Activated CD4-positive, alpha-beta T cell treated with anti-CD3 and anti-CD28 coated beads for 36 hours (primary cell): ENCODE results near the gene KRTAP12-4. TPM values are rescaled to one million over a fixed set of nuclear protein-coding genes. Genes with fewer than 3 reads are reported as not detected.
"Not testable (repeated sequence)": the region's sequence is repeated elsewhere in the genome, so short reads cannot be mapped to it uniquely, and the experiment has no call there.

Experiments used
- ATAC-seq: fragments of 200-7000 bp; cut with Tn5 transposase; one replicate; pipeline ENCODE4 v1.10.0; 2021; ENCODE audit warnings: mild to moderate bottlenecking, moderate library complexity
- CTCF ChIA-PET: fragments of 350-600 bp; sonication (Branson Sonifier 250); formaldehyde crosslinking; loops from one replicate; lab custom pipeline; 2021; ENCODE audit warnings: antibody characterized with exemption; lab: Charles Lee
- POLR2A ChIA-PET: fragments of 350-600 bp; sonication (Branson Sonifier 250); formaldehyde crosslinking; loops from one replicate; lab custom pipeline; 2021; ENCODE audit warnings: antibody characterized with exemption, inconsistent platforms; lab: Charles Lee
- DNase-seq: peaks from one replicate; pipeline ENCODE4 v3.0.0-alpha.2; 2020
- H3K27ac Mint-ChIP-seq: one replicate; pipeline ENCODE4 v1.8.0; 2021; ENCODE audit warnings: mixed read lengths
- H3K27me3 Mint-ChIP-seq: one replicate; pipeline ENCODE4 v1.8.0; 2021; ENCODE audit warnings: mixed read lengths
- H3K36me3 Mint-ChIP-seq: one replicate; pipeline ENCODE4 v1.8.0; 2021; ENCODE audit warnings: low read depth, mixed read lengths
- H3K4me1 Mint-ChIP-seq: one replicate; pipeline ENCODE4 v1.8.0; 2021; ENCODE audit warnings: mixed read lengths
- H3K4me3 Mint-ChIP-seq: one replicate; pipeline ENCODE4 v1.8.0; 2021; ENCODE audit warnings: mild to moderate bottlenecking, moderate library complexity, mixed read lengths
- H3K9me3 Mint-ChIP-seq: one replicate; pipeline ENCODE4 v1.8.0; 2021; ENCODE audit warnings: low read depth, mixed read lengths
- intact Hi-C, 2 experiments: fragments of 100-400 bp; cut with DNase I in 1 of 2; cut with micrococcal nuclease in 1 of 2; formaldehyde crosslinking; loops; one replicate each; pipeline versions ENCODE4 v1.14.2 to v1.15.1; 2022 to 2024; cut with DNase I, micrococcal nuclease
- total RNA-seq, 2 experiments: library from RNA; stranded (reverse); gene quantifications; one replicate each; pipeline ENCODE4 v1.2.3, GENCODE V29; 2021

Gene KRTAP12-4
- total RNA-seq, 2 experiments from 2014 or later: not detected

GRCh38 chr21:44650265-44650972, 4.0 kb downstream of the KRTAP12-4 start:
- Mint-ChIP-seq H3K27me3 (no peaks in the 10 kb centered on the region), H3K4me1 (peaks cover 16% of the 10 kb centered on the region), H3K4me3 (no peak overlapping the region), H3K27ac (no peak overlapping the region), H3K36me3 (peaks cover 2% of the 10 kb centered on the region), H3K9me3 (peaks cover 2% of the 10 kb centered on the region)
- DNase-seq (no peak), ATAC-seq (no peak)
- ChIA-PET POLR2A (no interaction called here), CTCF (no interaction called here)
- intact Hi-C loops: loop anchor here in 1 of 2 experiments (5.0 kb wide), 1 partner anchor 33 kb away; no protein-coding TSS in a partner anchor

DNA sequence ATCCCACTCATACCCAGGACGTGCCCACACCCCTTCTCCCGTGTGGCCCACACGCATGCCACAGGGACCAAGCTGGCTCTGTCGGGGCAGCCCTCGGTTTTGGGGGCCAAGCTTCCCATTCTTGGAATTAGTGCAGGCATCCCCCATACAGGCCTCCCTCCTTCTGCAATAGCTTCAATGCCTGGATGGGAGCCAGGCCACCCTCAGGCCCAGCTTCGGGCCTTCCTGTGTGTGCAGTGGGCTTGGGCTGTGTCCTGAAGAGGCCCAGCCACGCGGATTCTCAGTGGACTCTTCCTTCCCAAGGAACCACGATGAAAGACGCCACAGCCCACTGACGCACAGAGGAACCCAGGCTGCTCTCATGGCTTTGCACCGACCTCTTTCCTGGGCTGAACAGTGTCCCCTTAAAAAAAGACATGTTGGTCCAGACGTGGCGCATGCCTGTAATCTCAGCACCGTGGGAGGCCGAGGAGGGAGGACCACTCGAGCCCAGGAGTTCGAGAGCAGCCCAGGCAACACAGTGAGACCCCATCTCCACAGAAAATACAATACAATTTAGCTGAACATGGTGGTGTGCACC, 4.8 kb downstream of the KRTAP12-4 start:
- peaks cover 7% of the 10 kb centered on the region for H3K36me3 Mint-ChIP-seq
- no peaks in the 10 kb centered on the region for H3K27me3 Mint-ChIP-seq
- no peak for ATAC-seq
- no peak for DNase-seq
- H3K4me3 Mint-ChIP-seq: no peak overlapping the region
- ChIA-PET CTCF (interaction anchor here (0.6 kb wide), 1 partner anchor 15 kb away, joined by 4 read pairs; no protein-coding TSS in a partner anchor), POLR2A (no interaction called here)
- peaks cover 7% of the 10 kb centered on the region for H3K9me3 Mint-ChIP-seq
- no peak overlapping the region for H3K27ac Mint-ChIP-seq
- intact Hi-C loops: loop anchor here in 1 of 2 experiments (5.0 kb wide), 1 partner anchor 32 kb away; no protein-coding TSS in a partner anchor
- peaks cover 11% of the 10 kb centered on the region for H3K4me1 Mint-ChIP-seq

DNA sequence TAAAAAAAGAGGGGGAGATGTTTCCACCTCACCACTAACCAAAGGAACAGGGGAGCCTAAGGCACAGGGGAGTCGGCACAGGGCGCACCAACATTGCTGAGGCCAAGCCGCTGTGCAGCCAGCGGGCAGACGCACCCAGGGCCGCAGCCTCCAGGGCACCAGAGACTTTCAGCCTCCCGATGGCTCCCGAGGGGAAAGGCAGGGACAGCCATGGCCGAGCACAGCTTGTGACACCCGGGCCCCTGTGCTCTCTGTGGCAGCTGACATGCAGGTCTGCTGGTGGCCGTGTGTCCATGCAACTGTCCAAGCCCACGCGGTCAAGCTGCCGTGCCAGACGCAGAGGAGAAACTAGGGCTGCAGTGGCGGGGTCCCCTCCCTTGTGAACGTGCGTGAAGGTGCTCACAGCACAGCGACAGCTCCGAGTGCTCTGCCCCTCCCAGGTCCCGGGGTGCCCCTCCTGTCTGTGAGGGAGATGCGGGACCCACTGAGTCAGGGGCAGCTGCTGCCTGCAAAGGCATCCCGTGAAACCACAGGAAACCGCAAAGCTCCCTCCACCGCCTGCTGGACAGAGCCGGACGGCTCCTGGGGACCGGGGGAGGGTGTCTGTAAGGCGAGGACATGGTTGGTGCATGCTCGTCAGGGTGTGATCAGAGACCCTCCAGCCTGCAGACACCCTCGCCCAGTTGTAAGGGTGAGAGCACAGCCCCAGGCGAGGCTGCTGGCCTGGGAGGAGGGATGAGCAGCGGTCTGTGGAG, 5.7 kb downstream of the KRTAP12-4 start:
- peaks cover 14% of the 10 kb centered on the region for H3K9me3 Mint-ChIP-seq
- POLR2A ChIA-PET: no interaction called here
- no peak overlapping the region for H3K4me3 Mint-ChIP-seq
- no peaks in the 10 kb centered on the region for H3K27me3 Mint-ChIP-seq
- peaks cover 3% of the 10 kb centered on the region for H3K4me1 Mint-ChIP-seq
- ATAC-seq: no peak
- H3K36me3 Mint-ChIP-seq: peaks cover 12% of the 10 kb centered on the region
- intact Hi-C loops: no loop called here
- CTCF ChIA-PET: interaction anchor here (0.6 kb wide), 1 partner anchor 15 kb away, joined by 4 read pairs; no protein-coding TSS in a partner anchor
- DNase-seq: no peak
- no peak overlapping the region for H3K27ac Mint-ChIP-seq

- intact Hi-C loops: no loop called here
- ChIA-PET CTCF (no interaction called here), POLR2A (no interaction called here)
- Mint-ChIP-seq H3K36me3 (peaks cover 12% of the 10 kb centered on the region), H3K4me3 (no peak overlapping the region), H3K4me1 (no peaks in the 10 kb centered on the region), H3K9me3 (peaks cover 23% of the 10 kb centered on the region), H3K27ac (no peak overlapping the region), H3K27me3 (no peaks in the 10 kb centered on the region)
- ATAC-seq (no peak), DNase-seq (no peak)
Observed at GRCh38 chr21:44647222-44647552, 7.3 kb downstream of the KRTAP12-4 start.

DNA sequence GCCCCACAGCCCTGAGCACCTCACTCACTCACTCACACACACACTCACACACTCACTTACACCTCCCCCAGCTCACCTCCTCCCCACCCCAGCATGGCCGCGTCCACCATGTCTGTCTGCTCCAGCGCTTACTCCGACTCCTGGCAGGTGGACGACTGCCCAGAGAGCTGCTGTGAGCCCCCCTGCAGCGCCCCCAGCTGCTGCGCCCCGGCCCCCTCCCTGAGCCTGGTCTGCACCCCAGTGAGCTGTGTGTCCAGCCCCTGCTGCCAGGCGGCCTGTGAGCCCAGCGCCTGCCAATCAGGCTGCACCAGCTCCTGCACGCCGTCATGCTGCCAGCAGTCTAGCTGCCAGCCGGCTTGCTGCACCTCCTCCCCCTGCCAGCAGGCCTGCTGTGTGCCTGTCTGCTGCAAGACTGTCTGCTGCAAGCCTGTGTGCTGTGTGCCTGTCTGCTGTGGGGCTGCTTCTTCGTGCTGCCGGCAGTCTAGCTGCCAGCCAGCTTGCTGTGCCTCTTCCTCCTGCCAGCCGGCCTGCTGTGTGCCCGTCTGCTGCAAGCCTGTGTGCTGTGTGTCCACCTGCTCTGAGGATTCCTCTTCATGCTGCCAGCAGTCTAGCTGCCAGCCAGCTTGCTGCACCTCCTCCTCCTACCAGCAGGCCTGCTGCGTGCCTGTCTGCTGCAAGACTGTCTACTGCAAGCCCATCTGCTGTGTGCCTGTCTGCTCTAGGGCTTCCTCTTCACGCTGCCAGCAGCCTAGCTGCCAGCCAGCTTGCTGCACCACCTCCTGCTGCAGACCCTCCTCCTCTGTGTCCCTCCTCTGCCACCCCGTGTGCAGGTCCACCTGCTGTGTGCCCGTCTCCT, 7.9 kb downstream of the KRTAP12-4 start, which contains the start of gene KRTAP10-11:
Gene KRTAP10-11, plus strand, starts transcription at position 49 of the 856 bp plus-strand sequence. Its CDS starts 45 bp downstream, at position 94.
- H3K4me1 Mint-ChIP-seq, POLR2A ChIA-PET, intact Hi-C loops, H3K27me3 Mint-ChIP-seq, H3K27ac Mint-ChIP-seq, ATAC-seq, DNase-seq, CTCF ChIA-PET, H3K4me3 Mint-ChIP-seq: not testable (repeated sequence)
- Mint-ChIP-seq H3K9me3 (peaks cover 26% of the 10 kb centered on the region), H3K36me3 (peaks cover 12% of the 10 kb centered on the region)

DNA sequence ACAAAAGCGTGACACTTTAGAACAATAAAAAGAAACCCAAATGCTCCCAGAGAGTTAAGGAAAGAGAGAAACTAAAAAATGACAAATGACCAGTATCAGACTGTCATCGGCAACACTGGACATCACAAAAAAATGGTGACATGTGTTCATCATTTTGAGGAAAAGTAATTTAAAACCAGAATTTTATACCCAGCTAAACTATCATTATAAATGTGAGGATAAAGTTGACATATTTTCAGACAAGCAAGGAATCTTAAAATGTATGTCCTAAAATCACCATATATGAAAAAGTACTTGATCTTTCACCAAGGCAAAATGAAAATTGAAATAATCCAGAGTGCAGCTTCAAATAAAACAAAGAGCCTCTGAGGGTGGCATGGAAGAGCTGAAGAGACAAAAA, 9.6 kb downstream of the KRTAP12-4 start:
- CTCF ChIA-PET: no interaction called here
- Mint-ChIP-seq H3K9me3 (peaks cover 32% of the 10 kb centered on the region), H3K4me1 (no peaks in the 10 kb centered on the region), H3K27me3 (no peaks in the 10 kb centered on the region), H3K4me3 (no peak overlapping the region), H3K27ac (no peak overlapping the region), H3K36me3 (peaks cover 14% of the 10 kb centered on the region)
- intact Hi-C loops: no loop called here
- POLR2A ChIA-PET: no interaction called here
- DNase-seq (no peak), ATAC-seq (no peak)

DNA sequence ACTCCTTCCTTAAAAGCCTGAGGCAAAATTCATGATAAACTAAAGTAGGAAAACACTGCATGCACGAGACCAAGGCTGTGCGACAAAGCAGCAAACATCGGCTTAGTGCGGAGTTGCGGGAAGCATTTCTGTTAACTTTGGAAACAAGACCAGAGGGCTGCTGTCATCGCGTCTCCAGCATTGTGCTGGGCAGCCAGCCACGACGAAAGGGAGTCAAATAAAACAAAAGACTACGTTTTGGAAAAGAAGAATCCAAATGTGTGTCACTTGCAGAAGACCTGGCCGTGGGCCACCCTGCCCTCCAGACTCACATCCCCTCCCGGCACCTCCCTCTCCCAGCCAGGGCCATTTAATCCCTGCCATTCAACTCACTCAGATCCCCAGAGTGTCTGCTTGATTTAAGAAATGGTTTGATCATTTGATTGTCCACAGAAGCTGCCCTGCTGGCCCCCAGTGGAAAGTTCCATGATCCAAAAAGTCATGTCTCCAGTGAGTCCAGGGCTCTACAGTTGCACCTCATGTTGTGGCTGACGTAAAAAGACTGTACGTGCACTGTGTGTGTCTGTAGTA, 10.6 kb downstream of the KRTAP12-4 start:
- no peaks in the 10 kb centered on the region for H3K4me1 Mint-ChIP-seq
- peaks cover 32% of the 10 kb centered on the region for H3K9me3 Mint-ChIP-seq
- ChIA-PET POLR2A (no interaction called here), CTCF (no interaction called here)
- intact Hi-C loops: no loop called here
- no peak overlapping the region for H3K4me3 Mint-ChIP-seq
- peaks cover 14% of the 10 kb centered on the region for H3K36me3 Mint-ChIP-seq
- H3K27me3 Mint-ChIP-seq: no peaks in the 10 kb centered on the region
- DNase-seq: no peak
- H3K27ac Mint-ChIP-seq: no peak overlapping the region
- no peak for ATAC-seq

DNA sequence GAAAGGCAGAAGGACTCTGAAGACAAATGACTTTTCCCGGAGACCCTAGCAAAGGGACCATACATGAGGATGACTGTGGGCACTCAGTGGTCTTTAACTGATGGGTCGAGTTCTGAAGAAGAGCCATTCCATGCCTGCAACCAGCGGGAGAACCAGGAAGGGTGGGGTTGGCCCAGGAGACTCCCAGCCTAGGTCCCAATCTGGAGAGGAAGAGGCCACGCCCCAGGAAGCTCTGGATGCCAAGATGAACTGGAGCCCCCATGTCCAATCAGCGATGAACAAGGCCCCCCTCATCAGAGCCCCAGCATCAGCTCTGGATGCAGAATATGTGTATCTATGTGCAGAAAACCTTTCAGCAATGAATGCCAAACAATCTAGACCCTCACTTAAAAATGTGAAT, 13.7 kb downstream of the KRTAP12-4 start:
- intact Hi-C loops: no loop called here
- Mint-ChIP-seq H3K27ac (no peak overlapping the region), H3K4me1 (no peaks in the 10 kb centered on the region), H3K4me3 (no peak overlapping the region), H3K27me3 (no peaks in the 10 kb centered on the region), H3K36me3 (peaks cover 12% of the 10 kb centered on the region), H3K9me3 (peaks cover 32% of the 10 kb centered on the region)
- POLR2A ChIA-PET: no interaction called here
- CTCF ChIA-PET: no interaction called here
- ATAC-seq (no peak), DNase-seq (no peak)

DNA sequence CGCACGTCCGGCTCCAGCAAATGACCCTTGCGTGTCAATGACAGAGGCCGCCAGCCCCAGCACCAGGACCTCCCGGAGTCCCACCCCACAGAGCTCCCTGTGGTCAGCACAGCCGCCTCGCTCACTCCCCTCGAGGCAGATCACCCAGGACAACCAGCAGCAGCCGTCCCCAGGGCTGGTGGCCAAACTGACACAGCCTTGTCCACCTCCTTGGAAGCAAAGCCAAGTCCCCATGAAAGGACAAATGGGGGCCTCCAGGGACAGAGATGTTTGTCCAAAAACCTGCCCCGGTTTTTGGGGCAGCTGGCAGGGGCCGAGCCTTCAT, 15.2 kb downstream of the KRTAP12-4 start:
- Mint-ChIP-seq H3K4me1 (no peaks in the 10 kb centered on the region), H3K9me3 (peaks cover 24% of the 10 kb centered on the region), H3K27me3 (no peaks in the 10 kb centered on the region), H3K36me3 (peaks cover 6% of the 10 kb centered on the region), H3K27ac (no peak overlapping the region), H3K4me3 (no peak overlapping the region)
- intact Hi-C loops: no loop called here
- ATAC-seq: no peak
- ChIA-PET CTCF (no interaction called here), POLR2A (no interaction called here)
- no peak for DNase-seq

GRCh38 chr21:44638506-44639330, 15.7 kb downstream of the KRTAP12-4 start:
- H3K27me3 Mint-ChIP-seq, CTCF ChIA-PET, H3K27ac Mint-ChIP-seq, H3K4me1 Mint-ChIP-seq, DNase-seq, H3K4me3 Mint-ChIP-seq, H3K36me3 Mint-ChIP-seq, intact Hi-C loops, POLR2A ChIA-PET, ATAC-seq: not testable (repeated sequence)
- H3K9me3 Mint-ChIP-seq: peaks cover 20% of the 10 kb centered on the region
